ENCODE measurements around the gene CYP27C1.
"Not testable (repeated sequence)": the region's sequence is repeated elsewhere in the genome, so short reads cannot be mapped to it uniquely, and the experiment has no call there.

Gene CYP27C1

DNA sequence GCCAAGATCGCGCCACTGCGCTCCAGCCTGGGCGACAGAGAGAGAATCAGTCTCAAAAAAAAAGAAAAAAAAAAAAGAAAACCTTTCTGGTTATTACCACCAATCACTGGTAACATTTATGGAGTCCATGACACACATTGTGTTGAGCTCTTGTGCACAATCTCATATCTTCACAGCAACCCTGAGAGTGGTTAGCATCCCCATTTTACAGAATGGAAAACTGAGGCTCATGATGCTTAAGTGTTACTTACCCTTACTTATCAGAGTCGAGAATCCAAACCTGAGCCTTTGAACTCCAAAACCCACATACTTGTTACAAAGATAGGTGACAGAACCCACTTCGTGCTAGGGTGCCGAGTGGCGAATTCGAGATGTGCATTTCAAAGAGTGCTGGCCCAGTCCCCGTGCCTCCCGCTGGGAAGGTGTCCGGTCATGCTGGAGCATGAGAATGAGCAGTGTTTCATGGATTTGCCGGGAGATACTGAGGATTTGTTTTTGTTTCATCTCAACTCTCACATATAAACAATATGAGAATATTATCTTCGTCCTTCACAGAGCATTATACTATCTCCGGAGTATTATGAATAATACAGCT lies 50.9 kb downstream of the CYP27C1 start:
- peak in 1 of 2 experiments; percentile 20 for DNase-seq

DNA sequence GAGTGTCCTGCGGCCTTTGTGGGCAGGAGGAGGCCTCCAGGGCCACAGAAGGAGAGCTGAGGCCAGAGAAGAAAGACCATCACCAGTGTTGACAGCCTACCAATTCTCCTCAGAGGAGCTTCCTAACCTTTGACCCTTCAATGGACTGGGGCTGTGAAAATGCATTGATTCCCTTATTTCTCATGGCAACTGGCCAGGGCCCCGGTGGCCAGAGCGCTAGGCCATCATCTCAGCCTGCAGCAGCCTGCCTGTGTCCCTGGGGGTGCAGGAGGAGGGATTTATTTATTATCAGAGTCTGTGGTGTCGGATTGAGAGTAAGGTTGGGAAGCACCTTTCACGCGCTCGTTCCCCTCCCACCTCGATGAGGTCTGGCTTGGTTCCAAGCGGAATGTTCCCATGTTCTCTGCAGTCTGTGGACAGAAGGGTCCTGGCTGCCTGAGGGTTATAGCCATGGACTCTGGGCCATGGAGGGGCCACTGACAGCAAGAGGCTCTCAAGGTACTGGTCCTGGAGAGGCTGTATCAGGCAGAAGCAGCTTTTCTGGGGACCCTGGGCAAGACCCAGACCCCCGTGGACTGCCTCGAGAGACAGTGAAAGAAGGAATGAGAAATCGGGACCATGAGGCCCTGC lies 53.8 kb downstream of the CYP27C1 start:
- no peak for DNase-seq

DNA sequence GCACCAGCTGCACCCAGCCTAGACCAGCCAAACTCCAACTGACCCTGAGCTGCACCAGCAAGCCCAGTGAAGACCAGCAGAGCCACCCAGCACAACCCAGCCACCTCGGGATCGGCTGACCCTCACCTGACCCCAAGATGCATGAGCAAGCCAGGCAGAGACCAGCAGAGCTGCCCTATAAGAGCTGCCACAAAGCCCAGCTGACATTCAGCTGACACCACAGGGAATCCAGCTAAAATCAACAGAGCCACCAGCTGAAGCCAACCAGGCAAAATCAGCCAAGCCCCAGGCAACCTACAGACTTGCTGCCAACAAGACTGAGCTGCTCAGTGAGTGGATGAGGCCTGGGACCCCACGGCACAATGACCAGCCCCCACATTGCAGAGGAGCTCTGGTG lies 54.6 kb downstream of the CYP27C1 start:
- no peak for DNase-seq

DNA sequence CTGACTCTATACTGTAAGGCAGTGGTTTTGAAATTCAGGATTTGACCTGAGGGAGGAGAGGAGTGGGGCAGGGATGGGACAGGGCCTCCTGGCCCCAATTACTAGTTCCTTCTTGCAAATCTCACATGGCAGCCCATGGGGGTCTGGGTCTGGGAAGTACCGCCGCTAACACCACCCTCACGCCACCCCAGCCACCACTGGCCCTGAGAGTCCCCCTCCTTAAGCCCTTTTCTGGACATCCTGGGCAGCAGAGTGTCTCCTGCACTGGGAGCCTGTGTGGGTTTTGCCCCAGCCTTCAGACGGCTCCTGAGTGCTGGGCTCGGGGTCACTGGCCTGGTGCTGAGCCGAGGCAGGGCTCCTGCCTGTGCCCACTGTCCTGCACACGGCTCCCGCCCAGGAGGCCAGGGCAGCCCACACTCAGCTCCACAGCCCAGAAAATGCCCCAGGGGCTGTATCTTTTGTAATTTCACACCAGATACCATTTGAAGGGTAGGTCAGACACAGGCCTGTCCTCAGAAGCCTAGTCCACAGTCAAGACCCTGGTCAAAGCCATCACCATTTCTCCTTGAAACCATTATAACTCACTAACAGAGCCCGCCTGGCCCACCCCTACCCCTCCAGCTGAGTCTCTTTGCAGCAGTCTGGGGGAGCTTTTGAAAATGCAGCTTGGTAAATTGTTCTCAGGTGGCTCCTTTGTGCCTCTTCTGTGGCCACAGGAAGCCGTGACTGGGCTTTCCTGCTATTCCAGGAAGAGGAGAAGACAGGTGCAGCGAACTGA lies 55.1 kb downstream of the CYP27C1 start:
- no peak for DNase-seq

DNA sequence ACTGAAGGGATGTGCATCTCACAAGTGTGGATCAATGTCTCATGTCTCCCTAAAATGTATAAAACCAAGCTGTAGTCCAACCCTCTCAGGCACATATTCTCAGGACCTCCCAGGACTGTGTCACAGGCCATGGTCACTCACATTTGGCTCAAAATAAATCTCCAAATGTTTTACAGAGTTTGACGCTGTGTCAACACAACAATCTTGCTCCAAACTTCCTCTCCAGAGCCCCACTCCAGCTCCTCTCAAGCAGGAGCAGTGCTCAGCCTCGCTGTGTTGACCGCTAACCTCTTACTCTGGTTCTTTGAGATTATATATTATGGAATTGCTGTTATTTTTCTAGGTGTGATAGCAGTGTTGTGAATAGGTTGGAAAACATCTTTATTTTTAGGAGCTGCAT lies 56.2 kb downstream of the CYP27C1 start:
- no peak for DNase-seq

DNA sequence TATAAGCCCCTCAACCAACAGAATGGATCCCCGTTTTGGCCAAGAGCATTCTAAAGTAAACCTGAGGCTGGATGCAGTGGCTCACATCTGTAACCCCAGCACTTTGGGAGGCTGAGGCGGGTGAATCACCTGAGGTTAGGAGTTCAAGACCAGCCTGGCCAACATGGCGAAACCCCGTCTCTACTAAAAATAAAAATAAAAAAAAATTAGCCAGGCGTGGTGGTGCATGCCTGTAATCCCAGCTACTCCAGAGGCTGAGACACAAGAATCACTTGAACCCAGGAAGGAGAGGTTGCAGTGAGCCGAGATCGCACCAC lies 57.1 kb downstream of the CYP27C1 start:
- not testable (repeated sequence) for DNase-seq

DNA sequence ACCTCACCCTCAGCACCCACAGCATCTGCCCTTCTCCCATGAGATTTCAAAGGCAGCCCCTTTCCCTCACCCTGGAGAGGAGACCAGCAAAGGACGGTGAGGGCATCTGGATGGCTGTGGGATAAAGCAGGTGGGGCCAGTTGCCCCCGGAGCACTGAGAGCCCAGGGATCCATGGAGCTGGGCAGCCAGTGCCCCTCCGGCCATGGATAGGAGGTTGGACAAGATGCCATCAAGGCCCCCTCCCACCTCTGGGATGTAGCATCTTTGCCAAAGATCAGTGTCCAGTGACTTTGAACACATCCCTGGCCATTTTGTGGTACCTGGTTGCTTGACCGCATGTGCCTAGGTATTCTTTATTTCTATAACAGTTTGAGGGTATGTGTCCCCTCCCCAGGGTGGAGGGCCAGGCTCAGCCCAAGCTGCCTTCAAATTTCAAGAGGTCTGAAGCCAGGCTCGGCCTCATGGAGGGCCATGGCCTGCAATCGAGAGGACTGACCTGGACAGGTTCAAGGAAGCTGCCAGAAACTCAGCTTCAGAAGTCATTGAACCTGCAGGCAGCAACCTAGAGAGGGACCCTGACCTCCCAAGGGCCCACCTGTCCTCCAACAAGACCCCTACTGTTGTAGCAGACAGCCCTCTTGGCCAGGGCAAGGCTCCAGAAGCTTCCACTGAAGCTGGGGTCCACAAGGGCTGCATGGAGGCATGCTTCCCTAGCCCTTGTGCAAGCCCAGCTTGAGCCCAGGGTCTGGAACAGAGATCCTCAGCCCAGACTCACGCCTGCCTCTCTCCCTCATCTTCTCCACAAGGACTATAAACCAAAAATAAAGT lies 57.6 kb downstream of the CYP27C1 start:
- no peak for DNase-seq

DNA sequence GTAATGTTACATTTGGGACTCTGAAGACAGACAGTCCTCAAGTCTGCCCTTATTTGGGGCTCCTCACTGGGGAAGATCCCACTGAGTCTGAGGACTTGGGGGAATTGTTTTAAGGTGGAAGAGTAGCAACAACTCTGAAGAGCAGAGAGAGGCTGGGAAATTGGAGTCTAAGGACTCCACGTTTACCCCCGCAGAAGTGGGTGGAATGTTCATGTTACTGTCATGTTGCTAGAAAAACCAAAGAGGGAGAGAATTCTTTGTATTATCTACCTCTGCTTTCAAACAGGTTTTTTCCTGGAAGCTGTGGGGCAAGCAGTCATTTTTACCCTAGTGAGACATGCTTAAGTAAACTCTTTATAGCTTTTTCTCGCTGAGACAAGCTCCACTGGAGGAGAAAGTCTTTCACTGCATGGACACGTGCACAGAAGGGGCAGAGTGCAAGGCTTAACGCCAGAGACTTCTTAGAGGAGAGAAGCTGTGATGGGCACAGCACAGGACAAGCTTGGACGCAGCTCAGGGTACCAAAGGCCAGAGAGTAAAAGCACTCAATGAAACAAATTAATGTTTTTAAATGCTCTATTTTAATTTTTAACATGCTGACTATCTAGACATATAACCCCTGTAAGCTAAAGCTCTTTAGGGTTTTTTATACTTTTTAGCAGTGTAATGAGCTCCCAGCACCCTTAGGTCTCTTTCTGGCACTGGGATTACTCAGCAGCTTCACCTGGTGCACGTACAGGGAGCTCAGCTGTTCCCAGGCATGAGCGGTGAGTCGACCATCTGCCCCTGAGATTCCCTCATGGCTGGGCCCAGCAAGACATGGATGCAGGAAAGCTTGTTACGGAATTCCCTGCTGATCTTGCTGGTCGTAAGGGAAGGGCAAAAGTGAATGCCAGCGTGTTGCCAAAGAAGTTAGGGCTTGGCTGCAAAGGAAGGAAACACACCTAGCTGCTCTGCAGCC lies 58.6 kb downstream of the CYP27C1 start:
- DNase-seq, result no peak

DNA sequence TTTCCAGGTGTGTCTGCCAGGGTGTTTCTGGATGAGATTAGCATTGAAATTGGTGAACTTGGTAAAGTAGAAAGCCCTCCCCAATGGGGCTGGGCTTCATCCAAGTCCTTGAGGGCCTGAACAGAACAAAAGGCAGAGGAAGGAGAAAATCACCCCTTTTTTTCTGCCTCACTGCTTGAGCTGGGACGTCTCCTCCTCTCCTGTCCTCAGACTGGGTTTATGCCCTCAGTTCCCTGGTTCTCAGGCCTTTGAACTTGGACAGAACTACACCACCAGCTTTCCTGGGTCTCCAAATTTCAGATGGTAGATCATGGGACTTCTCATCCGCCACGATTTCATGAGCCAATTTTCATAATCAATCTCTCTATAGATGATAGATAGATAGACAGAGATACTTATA lies 59.4 kb downstream of the CYP27C1 start:
- no peak for DNase-seq

DNA sequence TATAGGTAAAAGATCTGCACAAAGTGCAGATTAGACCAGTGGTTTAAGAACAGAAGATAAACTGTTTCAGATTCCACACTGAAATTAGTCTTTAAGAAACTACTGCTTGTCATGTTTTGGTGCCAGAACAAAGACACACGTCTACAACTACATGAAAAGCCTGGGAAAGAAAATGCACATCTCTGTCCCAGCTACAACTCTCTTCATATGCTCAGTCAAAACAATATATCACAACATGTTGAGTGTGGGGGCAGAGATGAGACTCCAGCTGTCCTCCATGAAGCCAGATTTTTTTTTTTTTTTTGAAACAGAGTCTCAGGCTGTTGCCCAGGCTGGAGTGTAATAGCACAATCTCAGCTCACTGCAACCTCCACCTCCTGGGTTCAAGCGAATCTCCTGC lies 60.6 kb downstream of the CYP27C1 start:
- no peak for DNase-seq

DNA sequence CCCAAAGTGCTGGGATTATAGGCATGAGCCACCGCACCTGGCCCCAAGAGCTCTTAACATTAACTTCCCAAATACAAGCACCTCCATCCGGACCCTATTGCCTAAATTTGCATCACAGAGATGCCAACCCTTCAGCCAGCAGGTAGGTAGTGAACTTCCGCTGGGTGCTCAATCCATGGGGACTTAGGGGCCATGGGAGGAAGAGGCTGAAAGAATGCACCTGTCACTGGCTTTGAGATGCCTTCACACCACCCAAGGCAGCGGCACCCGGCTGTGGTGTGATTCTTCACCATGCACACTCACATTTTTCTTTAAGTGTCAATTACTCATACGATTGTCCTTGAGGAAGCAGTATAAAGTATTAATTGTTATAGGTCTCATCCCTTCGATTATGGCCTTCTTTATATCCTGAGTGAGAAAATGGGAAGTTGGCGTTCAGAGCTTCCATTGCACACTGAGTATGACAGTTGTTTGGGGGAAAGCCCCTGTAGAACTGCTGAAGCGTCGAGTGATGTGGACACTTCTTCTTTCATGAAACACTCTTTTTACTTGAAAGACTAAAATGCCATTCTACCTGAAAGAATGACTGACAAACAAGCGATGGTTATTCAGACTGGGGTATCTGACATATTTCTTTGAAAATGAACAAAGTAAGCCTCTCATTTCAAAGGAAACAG lies 61.3 kb downstream of the CYP27C1 start:
- no peak for DNase-seq

DNA sequence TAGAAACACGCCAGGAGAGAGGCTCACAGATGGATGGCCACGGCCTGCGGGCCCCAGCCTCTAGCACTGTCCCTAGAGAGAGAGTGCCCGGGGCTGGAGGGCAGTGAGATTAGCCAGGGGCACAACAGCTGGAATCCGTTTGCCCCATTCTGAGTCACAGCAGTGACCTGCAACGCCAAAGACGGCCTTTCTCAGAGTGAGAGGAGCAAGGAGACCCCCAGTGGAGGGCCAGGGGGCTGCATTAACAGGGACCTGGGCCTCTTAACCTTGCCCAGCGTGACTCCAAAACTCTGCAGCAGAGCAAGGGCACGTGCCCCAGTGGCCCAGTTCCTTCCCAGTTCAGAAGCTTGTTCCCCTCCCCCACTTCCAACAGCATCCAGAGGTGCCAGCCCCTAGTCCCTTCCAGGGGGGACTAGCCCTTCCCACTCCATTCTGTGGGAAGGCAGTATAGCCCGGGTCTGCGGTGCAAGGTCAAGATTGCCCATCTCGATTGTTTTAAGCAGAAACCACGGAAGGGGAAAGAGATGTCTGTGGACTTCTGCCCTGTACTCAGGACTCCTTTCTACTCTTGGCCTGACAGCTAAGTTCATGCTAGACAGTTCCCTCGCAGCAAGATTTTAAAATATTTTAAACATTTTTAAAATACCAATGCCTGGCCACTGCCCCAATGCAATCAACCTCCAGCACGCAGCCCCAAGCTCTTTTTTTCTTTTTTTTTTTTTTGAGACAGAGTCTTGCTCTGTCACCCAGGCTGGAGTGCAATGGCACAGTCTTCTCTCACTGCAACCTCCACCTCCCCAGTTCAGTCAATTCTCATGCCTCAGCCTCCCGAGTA lies 62.2 kb downstream of the CYP27C1 start:
- DNase-seq, result peak in 1 of 2 experiments; percentile 23

DNA sequence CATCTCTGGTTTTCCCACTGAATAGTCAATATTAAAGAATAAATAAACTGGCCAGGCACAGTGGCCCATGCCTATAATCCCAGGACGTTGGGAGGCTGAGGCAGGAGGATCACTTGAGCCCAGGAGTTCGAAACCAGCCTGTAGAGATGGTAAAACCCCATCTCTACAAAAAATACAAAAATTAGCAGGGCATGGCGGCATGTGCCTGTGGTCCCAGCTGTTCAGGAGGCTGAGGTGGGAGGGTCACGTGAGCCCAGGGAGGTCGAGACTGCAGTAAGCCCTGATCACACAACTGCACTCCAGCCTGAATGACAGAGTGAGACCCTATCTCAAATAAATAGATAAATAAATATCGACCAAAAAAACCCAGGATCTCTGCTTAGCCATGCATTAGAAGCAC lies 63.0 kb downstream of the CYP27C1 start:
- DNase-seq, result no peak

DNA sequence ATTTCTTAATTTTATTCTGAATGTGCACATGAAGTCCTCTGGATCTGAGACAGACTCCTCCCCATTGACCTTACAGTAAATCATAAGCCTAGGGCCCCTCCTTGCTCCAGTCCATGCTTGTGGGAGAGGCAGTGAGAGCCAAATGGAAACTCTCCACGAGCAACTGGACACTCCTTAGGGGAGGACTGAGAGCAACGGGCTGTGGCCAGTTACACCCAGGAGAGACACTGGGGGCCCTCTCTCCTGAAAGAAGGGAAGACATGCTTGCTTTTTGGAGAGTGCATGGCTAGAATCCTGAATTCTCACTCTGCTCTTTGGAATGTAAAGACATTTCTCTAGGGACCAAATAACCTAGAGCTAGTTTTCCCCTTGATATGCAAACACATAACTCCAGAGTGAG lies 64.2 kb downstream of the CYP27C1 start:
- DNase-seq, result no peak

DNA sequence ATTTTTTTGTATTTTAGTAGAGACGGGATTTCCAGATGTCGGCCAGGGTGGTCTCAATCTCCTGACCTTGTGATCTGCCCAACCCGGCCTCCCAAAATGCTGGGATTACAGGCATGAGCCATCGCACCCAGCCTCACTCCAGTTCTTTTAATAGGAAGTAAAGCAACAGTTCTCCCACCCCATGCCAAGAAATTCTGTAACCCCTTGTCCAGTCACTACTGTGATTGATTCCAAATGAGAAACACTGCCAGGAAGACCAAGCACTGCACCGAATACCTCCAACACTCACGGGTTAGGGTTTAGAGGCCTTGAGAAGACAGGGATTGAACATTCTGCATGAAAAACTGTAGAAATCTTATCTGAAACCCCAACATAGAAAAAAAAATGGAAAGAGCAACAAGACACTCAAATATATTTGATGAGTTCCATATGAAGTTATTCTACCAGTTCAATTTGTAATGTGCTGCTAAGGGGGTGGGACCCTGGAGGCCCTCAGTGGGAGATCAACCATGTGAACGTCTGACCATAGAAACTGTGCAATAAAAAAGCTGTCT lies 65.0 kb downstream of the CYP27C1 start:
- no peak for DNase-seq

DNA sequence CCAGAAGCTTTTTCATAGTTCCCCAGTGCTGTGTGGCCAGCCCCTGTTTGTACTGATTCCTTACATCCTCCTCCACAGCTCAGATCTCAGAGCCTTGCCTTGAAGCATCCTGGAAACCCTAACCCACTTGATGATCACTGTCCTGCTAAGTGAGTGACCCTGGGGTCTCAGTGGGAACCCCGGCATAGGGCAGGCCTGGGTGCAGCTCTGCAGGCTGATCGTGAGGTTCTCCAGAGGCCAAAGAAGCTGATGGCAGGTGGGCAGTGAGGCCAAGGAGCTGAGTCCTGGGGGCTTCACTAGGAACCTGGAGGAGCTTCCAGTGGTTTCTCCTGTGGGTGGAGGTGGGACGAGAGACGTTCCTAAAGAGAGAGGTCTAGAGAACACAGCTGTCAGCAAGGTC lies 65.7 kb downstream of the CYP27C1 start:
- DNase-seq, result no peak

DNA sequence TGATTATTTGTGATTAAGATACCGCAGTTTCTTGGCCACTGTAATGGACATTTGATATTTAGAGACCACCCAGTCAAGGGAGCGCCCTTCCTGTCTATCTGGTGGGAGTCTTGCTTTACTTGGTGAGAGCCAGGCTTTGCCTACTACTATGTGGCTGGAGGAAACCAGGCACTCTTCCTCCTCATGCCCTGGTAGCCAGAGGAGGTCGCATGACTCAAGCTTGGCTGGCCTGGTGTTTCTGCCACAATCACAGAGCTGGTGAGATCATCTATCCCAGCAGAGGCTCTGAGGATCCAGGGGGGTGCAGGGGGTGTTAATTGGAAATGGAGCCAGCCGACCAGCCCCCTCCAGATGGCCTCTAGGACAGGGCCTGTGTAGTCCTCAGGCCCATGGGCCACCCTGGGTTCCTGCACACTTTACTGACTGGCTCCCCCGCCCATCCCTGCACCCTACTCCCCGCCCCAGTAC lies 66.4 kb downstream of the CYP27C1 start:
- no peak for DNase-seq

DNA sequence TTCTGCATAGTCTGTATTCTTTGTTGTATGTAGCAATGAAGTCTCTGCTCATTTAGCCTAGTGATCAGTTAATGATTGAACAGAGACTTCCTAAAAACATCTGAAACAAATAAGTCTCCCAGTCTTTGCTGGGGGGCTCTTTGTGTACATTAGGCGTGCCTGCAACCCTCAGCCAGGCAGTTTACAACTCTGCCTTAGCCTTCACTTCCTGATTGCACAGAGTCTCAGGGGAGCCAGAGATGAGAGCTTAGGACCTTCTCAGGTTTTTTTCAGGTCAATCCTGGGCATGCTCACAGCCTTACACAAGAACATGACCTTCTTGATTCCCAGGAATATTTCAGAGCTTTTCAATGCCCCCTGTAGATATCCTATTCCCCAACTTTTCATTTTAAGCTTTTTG lies 69.1 kb downstream of the CYP27C1 start:
- no peak for DNase-seq

DNA sequence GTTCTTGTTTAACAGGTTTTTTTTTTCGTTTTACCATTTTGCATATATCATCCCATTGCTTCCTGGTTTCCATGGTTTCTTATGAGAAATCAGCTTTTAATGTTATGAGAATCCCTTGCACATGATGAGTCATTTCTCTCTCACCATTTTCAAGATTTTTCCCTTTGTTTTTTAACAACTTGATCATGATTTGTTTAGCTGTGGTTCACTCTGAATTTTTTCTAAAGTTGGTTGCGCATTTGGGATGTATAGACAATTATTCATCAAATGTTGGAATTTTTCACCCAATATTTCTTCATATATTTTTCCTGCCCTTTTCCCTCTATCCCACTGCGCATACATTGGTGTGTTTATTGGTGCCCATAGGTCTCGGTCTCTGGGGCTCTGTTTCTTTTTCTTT lies 70.7 kb downstream of the CYP27C1 start:
- no peak for DNase-seq

DNA sequence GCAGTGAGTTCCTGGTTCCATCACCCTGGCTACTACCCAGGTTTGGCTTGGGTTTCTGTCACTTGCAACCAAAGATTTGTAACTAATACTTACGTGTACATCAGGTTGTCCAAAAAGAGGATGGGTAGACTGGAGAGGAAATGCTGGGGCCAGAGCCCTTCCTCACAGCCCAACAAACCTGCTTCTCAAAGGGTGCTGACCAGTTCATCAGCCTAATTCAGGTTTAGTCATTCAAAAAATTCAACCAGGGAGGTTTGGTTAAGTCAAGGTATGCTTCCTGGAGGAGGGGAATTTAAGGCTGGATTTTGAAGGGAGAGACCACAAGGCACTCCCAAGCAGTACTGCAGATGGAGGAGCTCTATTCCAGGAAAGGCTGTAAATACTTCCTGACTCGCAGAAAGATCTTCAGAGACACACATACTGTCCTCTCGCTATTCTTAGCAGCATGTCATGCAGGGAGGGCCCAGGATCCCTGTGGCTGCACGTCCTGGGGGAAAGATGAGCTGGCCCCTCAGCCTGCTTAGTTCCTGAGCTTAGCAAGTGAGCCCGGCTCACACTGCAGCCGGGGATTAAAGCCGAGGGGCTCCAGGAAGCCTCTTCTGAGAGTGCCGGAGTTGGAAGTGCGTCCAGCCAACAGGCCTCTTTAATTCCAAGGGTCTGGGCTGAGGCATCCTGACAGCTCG lies 73.1 kb downstream of the CYP27C1 start:
- DNase-seq, result no peak

Measured in NCI-H524 (cell line).